Astrocyte (in vitro differentiated cells and primary cell): Measurements from ENCODE around the gene CXCL10. TPM values are rescaled to one million over a fixed set of nuclear protein-coding genes. Genes with fewer than 3 reads are reported as not detected.
"Not testable (repeated sequence)": the region's sequence is repeated elsewhere in the genome, so short reads cannot be mapped to it uniquely, and the experiment has no call there.

Source experiments
- DNase-seq: peaks from one replicate; pipeline ENCODE4 v3.0.0-alpha.2; 2010; ENCODE audit warnings: low read depth
- FAIRE-seq: peaks from 2 replicates; lab custom pipeline; 2011; peaks lifted over from hg19 to GRCh38; lab: Jason Lieb, UNC
- H2AFZ ChIP-seq: 2 replicates; pipeline ENCODE4 v1.6.0; 2012; ENCODE audit warnings: low read depth, low read length, inconsistent platforms
- H3K27ac ChIP-seq: 2 replicates; pipeline ENCODE4 v1.5.1; 2011; ENCODE audit warnings: low read depth, low read length, inconsistent platforms
- H3K27me3 ChIP-seq: 2 replicates; pipeline ENCODE4 v1.6.0; 2011; ENCODE audit warnings: low read length, inconsistent platforms; ENCODE audit not compliant: insufficient read depth
- H3K36me3 ChIP-seq: 2 replicates; pipeline ENCODE4 v1.5.1; 2011; ENCODE audit warnings: low read length, inconsistent platforms; ENCODE audit not compliant: insufficient read depth
- H3K4me1 ChIP-seq: 2 replicates; pipeline ENCODE4 v1.5.1; 2011; ENCODE audit warnings: low read length, inconsistent platforms; ENCODE audit not compliant: insufficient read depth
- H3K4me2 ChIP-seq: 2 replicates; pipeline ENCODE4 v1.6.0; 2012; ENCODE audit warnings: low read length, inconsistent platforms
- H3K4me3 ChIP-seq: 2 replicates; pipeline ENCODE4 v1.5.1; 2011; ENCODE audit warnings: low read depth, mild to moderate bottlenecking, low read length, inconsistent platforms; ENCODE audit not compliant: insufficient read depth
- H3K79me2 ChIP-seq: 2 replicates; pipeline ENCODE4 v1.6.0; 2012; ENCODE audit warnings: mild to moderate bottlenecking, low read length, inconsistent platforms; ENCODE audit not compliant: insufficient read depth
- H3K9ac ChIP-seq: 2 replicates; pipeline ENCODE4 v1.6.0; 2012; ENCODE audit warnings: mild to moderate bottlenecking, low read length, inconsistent platforms
- H3K9me3 ChIP-seq: 2 replicates; pipeline ENCODE4 v1.5.1; 2012; ENCODE audit warnings: low read depth, mild to moderate bottlenecking, low read length, inconsistent platforms; ENCODE audit not compliant: insufficient read depth
- H4K20me1 ChIP-seq: 2 replicates; pipeline ENCODE4 v1.6.0; 2012; ENCODE audit warnings: low read length, inconsistent platforms; ENCODE audit not compliant: insufficient read depth
- H3K27ac Mint-ChIP-seq: one replicate; pipeline ENCODE4 v1.8.0; 2021; ENCODE audit warnings: mild to moderate bottlenecking, mixed read lengths; ENCODE audit not compliant: unreplicated experiment
- H3K27me3 Mint-ChIP-seq: one replicate; pipeline ENCODE4 v1.8.0; 2021; ENCODE audit warnings: low read depth, mixed read lengths; ENCODE audit not compliant: unreplicated experiment
- H3K36me3 Mint-ChIP-seq: one replicate; pipeline ENCODE4 v1.8.0; 2021; ENCODE audit warnings: low read depth, mixed read lengths; ENCODE audit not compliant: unreplicated experiment
- H3K4me1 Mint-ChIP-seq: one replicate; pipeline ENCODE4 v1.8.0; 2021; ENCODE audit warnings: low read depth, mixed read lengths; ENCODE audit not compliant: unreplicated experiment
- H3K4me3 Mint-ChIP-seq: one replicate; pipeline ENCODE4 v1.8.0; 2021; ENCODE audit warnings: mild to moderate bottlenecking, moderate library complexity, mixed read lengths; ENCODE audit not compliant: unreplicated experiment
- H3K9me3 Mint-ChIP-seq: one replicate; pipeline ENCODE4 v1.8.0; 2021; ENCODE audit warnings: mild to moderate bottlenecking, mixed read lengths; ENCODE audit not compliant: unreplicated experiment
- EZH2 ChIP-seq: IDR thresholded peaks from 2 replicates; pipeline ENCODE4 v1.6.1; 2012; ENCODE audit warnings: mild to moderate bottlenecking, low read length, inconsistent platforms; ENCODE audit not compliant: insufficient read depth
- total RNA-seq: library from RNA; stranded (reverse); gene quantifications from 2 replicates; pipeline ENCODE4 v1.2.1, GENCODE V29; 2021
- TF ChIP-seq, protein P1 (sequence below): IDR thresholded peaks from 2 replicates; pipeline ENCODE4 v1.5.1; 2011; ENCODE audit warnings: low read depth, mild to moderate bottlenecking, inconsistent platforms, low read length, moderate library complexity; ENCODE audit not compliant: insufficient read depth

The CXCL10 gene
- total RNA-seq, 1 donor from 2014 or later, result 12.9 TPM

DNA sequence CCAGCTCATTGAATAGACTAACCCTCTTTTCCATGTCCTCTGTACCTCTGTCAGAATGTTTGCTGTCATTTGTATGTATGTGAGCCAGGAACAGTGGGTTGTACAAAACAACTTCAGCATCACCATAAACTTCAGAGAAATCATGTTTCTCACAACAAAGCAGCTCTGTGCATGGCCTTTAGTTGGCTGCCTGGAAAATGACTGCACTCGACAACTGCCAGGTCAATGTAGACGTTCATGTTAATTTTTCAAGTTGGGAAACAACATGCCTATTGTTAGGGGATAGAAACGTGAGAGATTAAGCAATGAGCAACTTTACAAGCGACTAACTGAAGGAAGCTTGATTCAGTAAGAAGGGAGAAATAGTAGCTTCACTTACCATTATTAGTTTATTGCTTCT lies 30.4 kb upstream of the CXCL10 start:
- DNase-seq (no peak), FAIRE-seq (no peak)
- no peak for TF ChIP-seq EZH2
- TF ChIP-seq, protein P1, sequence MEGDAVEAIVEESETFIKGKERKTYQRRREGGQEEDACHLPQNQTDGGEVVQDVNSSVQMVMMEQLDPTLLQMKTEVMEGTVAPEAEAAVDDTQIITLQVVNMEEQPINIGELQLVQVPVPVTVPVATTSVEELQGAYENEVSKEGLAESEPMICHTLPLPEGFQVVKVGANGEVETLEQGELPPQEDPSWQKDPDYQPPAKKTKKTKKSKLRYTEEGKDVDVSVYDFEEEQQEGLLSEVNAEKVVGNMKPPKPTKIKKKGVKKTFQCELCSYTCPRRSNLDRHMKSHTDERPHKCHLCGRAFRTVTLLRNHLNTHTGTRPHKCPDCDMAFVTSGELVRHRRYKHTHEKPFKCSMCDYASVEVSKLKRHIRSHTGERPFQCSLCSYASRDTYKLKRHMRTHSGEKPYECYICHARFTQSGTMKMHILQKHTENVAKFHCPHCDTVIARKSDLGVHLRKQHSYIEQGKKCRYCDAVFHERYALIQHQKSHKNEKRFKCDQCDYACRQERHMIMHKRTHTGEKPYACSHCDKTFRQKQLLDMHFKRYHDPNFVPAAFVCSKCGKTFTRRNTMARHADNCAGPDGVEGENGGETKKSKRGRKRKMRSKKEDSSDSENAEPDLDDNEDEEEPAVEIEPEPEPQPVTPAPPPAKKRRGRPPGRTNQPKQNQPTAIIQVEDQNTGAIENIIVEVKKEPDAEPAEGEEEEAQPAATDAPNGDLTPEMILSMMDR, result no peak
- Histone ChIP-seq H3K9me3 (no peaks in the 10 kb centered on the region), H3K27me3 (peaks cover 17% of the 10 kb centered on the region), H3K27ac (no peak overlapping the region), H3K79me2 (no peaks in the 10 kb centered on the region), H3K36me3 (no peaks in the 10 kb centered on the region), H3K4me2 (no peak overlapping the region), H3K9ac (no peak overlapping the region), H4K20me1 (no peaks in the 10 kb centered on the region), H3K4me1 (no peaks in the 10 kb centered on the region), H3K4me3 (no peak overlapping the region), H2AFZ (no peak overlapping the region)
- Mint-ChIP-seq H3K36me3 (peaks cover 2% of the 10 kb centered on the region), H3K4me1 (no peaks in the 10 kb centered on the region), H3K4me3 (no peak overlapping the region), H3K27me3 (peaks cover 7% of the 10 kb centered on the region), H3K27ac (no peak overlapping the region), H3K9me3 (peaks cover 3% of the 10 kb centered on the region)

DNA sequence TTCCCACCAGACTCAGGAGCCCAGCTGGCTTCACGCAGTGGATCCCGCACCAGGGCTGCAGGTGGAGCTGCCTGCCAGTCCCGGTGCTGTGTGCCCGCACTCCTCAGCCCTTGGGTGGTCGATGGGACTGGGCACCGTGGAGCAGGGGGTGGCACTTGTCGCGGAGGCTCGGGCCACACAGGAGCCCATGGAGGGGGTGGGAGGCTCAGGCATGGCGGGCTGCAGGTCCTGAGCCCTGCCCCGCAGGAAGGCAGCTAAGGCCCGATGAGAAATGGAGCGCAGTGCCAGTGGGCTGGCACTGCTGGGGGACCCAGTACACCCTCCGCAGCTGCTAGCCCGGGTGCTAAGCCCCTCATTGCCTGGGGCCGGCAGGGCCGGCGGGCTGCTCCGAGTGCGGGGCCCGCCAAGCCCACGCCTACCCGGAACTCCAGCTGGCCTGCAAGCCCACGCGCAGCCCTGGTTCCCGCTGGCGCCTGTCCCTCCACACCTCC lies 27.3 kb upstream of the CXCL10 start:
- not testable (repeated sequence) for H3K9me3 Mint-ChIP-seq, H3K27ac ChIP-seq, H3K27me3 ChIP-seq, H3K36me3 Mint-ChIP-seq, H3K36me3 ChIP-seq, H3K4me2 ChIP-seq, H3K9ac ChIP-seq, H3K27ac Mint-ChIP-seq, FAIRE-seq, H2AFZ ChIP-seq, H4K20me1 ChIP-seq, H3K9me3 ChIP-seq, H3K4me1 ChIP-seq, H3K4me1 Mint-ChIP-seq, DNase-seq, H3K27me3 Mint-ChIP-seq, H3K4me3 ChIP-seq, H3K4me3 Mint-ChIP-seq, H3K79me2 ChIP-seq

- not testable (repeated sequence) for H3K4me3 Mint-ChIP-seq, H4K20me1 ChIP-seq, H3K27ac ChIP-seq, H3K4me1 ChIP-seq, H3K36me3 ChIP-seq, H3K36me3 Mint-ChIP-seq, H3K9ac ChIP-seq, DNase-seq, H3K27me3 Mint-ChIP-seq, H3K4me2 ChIP-seq, FAIRE-seq, H3K79me2 ChIP-seq, H3K9me3 Mint-ChIP-seq, H3K4me3 ChIP-seq, H2AFZ ChIP-seq, H3K27ac Mint-ChIP-seq, H3K9me3 ChIP-seq, H3K27me3 ChIP-seq, H3K4me1 Mint-ChIP-seq
These were observed 26.6 kb upstream of the CXCL10 start for GRCh38 chr4:76049860-76050416.

- H3K4me3 Mint-ChIP-seq, H3K79me2 ChIP-seq, H3K9me3 Mint-ChIP-seq, H3K27ac Mint-ChIP-seq, H4K20me1 ChIP-seq, H3K4me1 ChIP-seq, H3K4me3 ChIP-seq, DNase-seq, H3K4me1 Mint-ChIP-seq, H3K27me3 ChIP-seq, H3K27ac ChIP-seq, FAIRE-seq, H2AFZ ChIP-seq, H3K36me3 Mint-ChIP-seq, H3K27me3 Mint-ChIP-seq, H3K9me3 ChIP-seq, H3K36me3 ChIP-seq, H3K4me2 ChIP-seq, H3K9ac ChIP-seq: not testable (repeated sequence)
These were observed 21.4 kb upstream of the CXCL10 start for GRCh38 chr4:76044686-76045085.

DNA sequence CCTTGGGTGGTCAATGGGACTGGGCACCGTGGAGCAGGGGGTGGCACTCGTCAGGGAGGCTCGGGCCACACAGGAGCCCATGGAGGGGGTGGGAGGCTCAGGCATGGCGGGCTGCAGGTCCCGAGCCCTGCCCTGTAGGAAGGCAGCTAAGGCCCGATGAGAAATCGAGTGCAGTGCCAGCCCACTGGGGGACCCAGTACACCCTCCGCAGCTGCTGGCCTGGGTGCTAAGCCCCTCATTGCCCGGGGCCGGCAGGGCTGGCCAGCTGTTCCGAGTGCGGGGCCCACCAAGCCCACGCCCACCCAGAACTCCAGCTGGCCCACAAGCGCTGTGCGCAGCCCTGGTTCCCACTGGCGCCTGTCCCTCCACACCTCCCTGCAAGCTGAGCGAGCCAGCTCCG lies 20.0 kb upstream of the CXCL10 start:
- H2AFZ ChIP-seq, H3K9ac ChIP-seq, H3K4me1 ChIP-seq, DNase-seq, H3K4me3 Mint-ChIP-seq, H3K36me3 Mint-ChIP-seq, H3K9me3 ChIP-seq, H3K79me2 ChIP-seq, H3K36me3 ChIP-seq, H3K27me3 ChIP-seq, H3K4me2 ChIP-seq, H3K27me3 Mint-ChIP-seq, H4K20me1 ChIP-seq, H3K4me3 ChIP-seq, H3K4me1 Mint-ChIP-seq, H3K9me3 Mint-ChIP-seq, H3K27ac ChIP-seq, H3K27ac Mint-ChIP-seq, FAIRE-seq: not testable (repeated sequence)
